Activated CD4-positive, alpha-beta memory T cell treated with anti-CD3 and anti-CD28 coated beads, Interleukin-2, amount 10 ng/mL, durations not matched to agents 7 days and 5 days (primary cell): ENCODE data around the gene CCNYL1. TPM values are rescaled to one million over a fixed set of nuclear protein-coding genes. Genes with fewer than 3 reads are reported as not detected.

Source experiments
- CTCF ChIA-PET: fragments of 350-600 bp; sonication (Branson Sonifier 250); formaldehyde crosslinking; loops from one replicate; lab custom pipeline; 2021; ENCODE audit warnings: antibody characterized with exemption, inconsistent platforms; lab: Charles Lee
- POLR2A ChIA-PET: fragments of 350-600 bp; sonication (Branson Sonifier 250); formaldehyde crosslinking; loops from one replicate; lab custom pipeline; 2021; ENCODE audit warnings: antibody characterized with exemption; lab: Charles Lee
- DNase-seq: peaks from one replicate; pipeline ENCODE4 v3.0.0-alpha.2; 2020
- H3K27ac Mint-ChIP-seq: one replicate; pipeline ENCODE4 v1.8.0; 2021; ENCODE audit warnings: mild to moderate bottlenecking, mixed read lengths
- H3K27me3 Mint-ChIP-seq: one replicate; pipeline ENCODE4 v1.8.0; 2021; ENCODE audit warnings: mixed read lengths
- H3K36me3 Mint-ChIP-seq: one replicate; pipeline ENCODE4 v1.8.0; 2021; ENCODE audit warnings: low read depth, mixed read lengths
- H3K4me1 Mint-ChIP-seq: one replicate; pipeline ENCODE4 v1.8.0; 2021; ENCODE audit warnings: mixed read lengths
- H3K4me3 Mint-ChIP-seq: one replicate; pipeline ENCODE4 v1.8.0; 2021; ENCODE audit warnings: mild to moderate bottlenecking, mixed read lengths
- H3K9me3 Mint-ChIP-seq: one replicate; pipeline ENCODE4 v1.8.0; 2021; ENCODE audit warnings: mixed read lengths
- total RNA-seq, 2 experiments: library from RNA; stranded (reverse); gene quantifications; one replicate each; pipeline ENCODE4 v1.2.3, GENCODE V29; 2021

CCNYL1 gene
- total RNA-seq, 2 experiments from 2014 or later = 6.1 TPM

GRCh38 chr2:207775473-207775872 lies 64.0 kb downstream of the CCNYL1 start:
- no peaks in the 10 kb centered on the region for H3K36me3 Mint-ChIP-seq
- ChIA-PET CTCF (interaction anchor here (1.0 to 2.0 kb wide), 2 partner anchors 29 to 198 kb away, joined by 3 to 6 read pairs; no protein-coding TSS in a partner anchor), POLR2A (interaction anchor here (0.9 kb wide), 1 partner anchor 150 kb away, joined by 3 read pairs; the partner anchor contains the start of gene METTL21A)
- peaks cover 9% of the 10 kb centered on the region for H3K4me1 Mint-ChIP-seq
- H3K9me3 Mint-ChIP-seq = no peaks in the 10 kb centered on the region
- no peak for DNase-seq
- no peak overlapping the region for H3K27ac Mint-ChIP-seq
- no peak overlapping the region for H3K4me3 Mint-ChIP-seq
- peaks cover 31% of the 10 kb centered on the region for H3K27me3 Mint-ChIP-seq

DNA sequence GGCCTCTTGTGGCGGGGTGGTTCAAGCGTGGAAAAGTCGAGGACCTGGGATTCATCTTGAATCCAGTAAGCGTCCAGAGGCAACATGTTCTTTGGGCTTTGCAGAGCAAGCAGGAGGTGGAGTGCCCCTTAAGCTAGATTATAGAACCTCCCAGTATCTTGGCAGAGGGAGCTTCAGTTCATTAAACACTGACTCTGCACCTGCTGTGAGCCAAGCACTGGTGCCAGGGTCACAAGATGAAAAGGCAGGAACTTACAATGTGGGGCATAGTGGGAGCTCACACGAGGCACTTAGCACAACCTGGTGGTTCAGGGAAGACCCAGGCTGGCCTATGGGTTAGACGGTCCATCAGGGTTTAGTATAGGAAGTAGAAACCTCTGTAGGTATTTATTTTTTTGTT lies 65.7 kb downstream of the CCNYL1 start:
- Mint-ChIP-seq H3K27ac (no peak overlapping the region), H3K36me3 (no peaks in the 10 kb centered on the region), H3K9me3 (no peaks in the 10 kb centered on the region), H3K4me3 (no peak overlapping the region), H3K27me3 (peaks cover 23% of the 10 kb centered on the region), H3K4me1 (peaks cover 4% of the 10 kb centered on the region)
- no peak for DNase-seq
- POLR2A ChIA-PET = no interaction called here
- CTCF ChIA-PET = interaction anchor here (2.0 kb wide), 1 partner anchor 31 kb away, joined by 6 read pairs; no protein-coding TSS in a partner anchor

GRCh38 chr2:207778298-207778882 lies 67.0 kb downstream of the CCNYL1 start:
- Mint-ChIP-seq H3K4me3 (no peak overlapping the region), H3K9me3 (no peaks in the 10 kb centered on the region), H3K4me1 (peaks cover 4% of the 10 kb centered on the region), H3K36me3 (no peaks in the 10 kb centered on the region), H3K27ac (no peak overlapping the region), H3K27me3 (peaks cover 21% of the 10 kb centered on the region)
- POLR2A ChIA-PET = no interaction called here
- CTCF ChIA-PET = no interaction called here
- DNase-seq = no peak

- H3K4me1 Mint-ChIP-seq = peaks cover 4% of the 10 kb centered on the region
- no peak for DNase-seq
- POLR2A ChIA-PET = no interaction called here
- no peaks in the 10 kb centered on the region for H3K9me3 Mint-ChIP-seq
- H3K27me3 Mint-ChIP-seq = peaks cover 19% of the 10 kb centered on the region
- CTCF ChIA-PET = no interaction called here
- H3K4me3 Mint-ChIP-seq = no peak overlapping the region
- H3K27ac Mint-ChIP-seq = no peak overlapping the region
- no peaks in the 10 kb centered on the region for H3K36me3 Mint-ChIP-seq
These were observed 68.1 kb downstream of the CCNYL1 start for GRCh38 chr2:207779523-207779922.

DNA sequence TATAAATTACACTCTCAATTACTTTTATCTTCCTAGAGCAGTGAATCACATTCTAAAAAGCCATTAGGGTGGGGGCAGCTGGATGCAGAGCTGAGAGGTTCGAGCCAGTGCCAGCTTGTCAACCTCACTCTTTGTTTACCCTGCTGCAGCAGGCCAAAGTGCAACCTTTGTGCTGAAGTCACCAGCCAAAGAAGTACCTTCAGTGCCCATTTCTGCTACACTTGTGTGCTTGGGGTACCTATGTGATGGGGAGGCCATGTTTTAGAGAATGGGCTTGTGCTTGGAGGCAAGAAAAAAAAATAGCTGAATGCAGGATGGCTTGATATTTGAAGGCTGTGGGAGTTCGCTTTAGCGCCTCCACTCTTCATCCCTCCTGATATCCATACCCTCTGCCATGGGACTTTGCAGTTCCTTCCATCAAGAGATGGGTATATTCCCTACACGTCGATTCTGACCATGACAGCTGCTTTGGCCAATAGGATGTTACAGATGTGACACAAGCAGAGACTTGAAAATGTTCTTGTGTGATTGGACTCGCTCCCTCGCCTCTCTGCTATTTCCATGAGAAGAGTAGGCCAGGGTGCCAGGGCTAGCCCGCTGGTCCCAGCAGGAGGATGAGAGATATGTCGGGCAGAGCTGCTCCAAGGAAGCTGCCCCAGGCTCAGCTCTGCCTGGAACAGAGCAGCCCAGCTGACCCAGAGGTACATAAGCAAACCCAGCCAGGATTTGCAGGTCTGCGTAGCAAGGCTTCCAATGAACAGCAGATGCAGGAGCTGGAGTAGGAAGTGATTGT lies 71.0 kb downstream of the CCNYL1 start:
- ChIA-PET CTCF (no interaction called here), POLR2A (no interaction called here)
- H3K9me3 Mint-ChIP-seq = no peaks in the 10 kb centered on the region
- no peak for DNase-seq
- H3K36me3 Mint-ChIP-seq = no peaks in the 10 kb centered on the region
- H3K4me1 Mint-ChIP-seq = no peaks in the 10 kb centered on the region
- H3K27me3 Mint-ChIP-seq = peaks cover 23% of the 10 kb centered on the region
- H3K27ac Mint-ChIP-seq = no peak overlapping the region
- H3K4me3 Mint-ChIP-seq = no peak overlapping the region

DNA sequence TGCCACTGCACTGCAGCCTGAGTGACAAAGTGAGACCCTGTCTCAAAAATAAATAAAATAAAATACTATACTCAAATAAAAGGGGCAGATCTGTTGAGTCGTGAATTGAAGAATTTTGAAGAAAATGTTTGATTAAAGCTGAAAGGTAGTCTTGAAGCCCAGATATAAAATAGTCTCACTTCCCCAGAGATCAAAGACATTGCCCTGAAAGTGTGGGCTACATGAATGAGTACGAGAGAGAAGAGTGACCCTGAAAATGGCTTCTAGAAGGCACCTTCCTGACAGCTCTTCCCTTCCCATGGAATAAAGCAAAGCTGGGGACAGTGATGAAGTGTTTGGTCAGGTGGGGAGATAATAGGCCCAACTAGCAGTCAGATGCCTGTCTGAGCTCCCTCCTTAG lies 72.1 kb downstream of the CCNYL1 start:
- Mint-ChIP-seq H3K4me3 (no peak overlapping the region), H3K4me1 (no peaks in the 10 kb centered on the region), H3K27ac (no peak overlapping the region), H3K36me3 (no peaks in the 10 kb centered on the region), H3K9me3 (no peaks in the 10 kb centered on the region), H3K27me3 (peaks cover 26% of the 10 kb centered on the region)
- ChIA-PET CTCF (interaction anchor here (0.7 kb wide), 1 partner anchor 15 kb away, joined by 3 read pairs; no protein-coding TSS in a partner anchor), POLR2A (no interaction called here)
- no peak for DNase-seq

DNA sequence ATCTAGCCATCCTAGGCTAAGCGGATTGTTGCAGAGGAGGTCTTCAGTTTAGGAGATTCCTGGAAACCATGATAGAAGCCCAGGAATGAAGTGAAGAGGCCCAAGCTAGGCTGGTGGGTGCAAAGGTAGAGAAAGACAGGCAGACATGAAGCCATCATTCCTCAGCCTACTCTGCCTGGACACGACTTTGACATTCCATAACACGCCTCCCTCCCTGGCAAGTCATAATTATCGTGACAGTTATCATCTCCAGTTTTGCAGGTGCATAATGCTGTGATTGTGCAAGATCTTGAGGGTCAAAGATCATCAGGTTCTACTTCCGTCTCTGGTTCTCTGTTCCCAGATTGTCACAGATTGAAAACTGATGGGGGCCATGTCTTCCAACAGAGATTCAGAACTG lies 73.5 kb downstream of the CCNYL1 start:
- no peak for DNase-seq
- H3K4me3 Mint-ChIP-seq = no peak overlapping the region
- H3K4me1 Mint-ChIP-seq = no peaks in the 10 kb centered on the region
- H3K9me3 Mint-ChIP-seq = no peaks in the 10 kb centered on the region
- peaks cover 20% of the 10 kb centered on the region for H3K27me3 Mint-ChIP-seq
- no peak overlapping the region for H3K27ac Mint-ChIP-seq
- CTCF ChIA-PET = no interaction called here
- H3K36me3 Mint-ChIP-seq = no peaks in the 10 kb centered on the region
- POLR2A ChIA-PET = no interaction called here

DNA sequence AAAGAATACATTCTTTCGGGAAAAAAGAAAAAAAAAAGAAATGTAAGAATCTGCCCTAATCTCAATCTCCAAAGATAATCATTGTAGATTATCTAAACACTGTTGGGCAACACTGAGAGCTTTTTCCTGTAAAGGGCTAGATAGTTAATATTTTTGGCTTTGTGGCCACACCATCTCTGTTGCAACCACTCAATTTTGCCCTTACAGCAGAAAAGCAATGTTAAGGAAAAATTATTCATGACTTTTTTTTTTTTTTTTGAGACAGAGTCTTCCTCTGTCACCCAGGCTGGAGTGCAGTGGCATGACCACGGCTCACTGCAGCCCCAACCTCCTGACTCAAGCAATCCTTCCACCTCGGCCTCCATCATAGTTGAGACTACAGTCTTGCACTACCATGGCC lies 75.6 kb downstream of the CCNYL1 start:
- Mint-ChIP-seq H3K27ac (no peak overlapping the region), H3K4me3 (no peak overlapping the region), H3K36me3 (no peaks in the 10 kb centered on the region), H3K4me1 (no peaks in the 10 kb centered on the region), H3K9me3 (no peaks in the 10 kb centered on the region), H3K27me3 (peaks cover 18% of the 10 kb centered on the region)
- no peak for DNase-seq
- CTCF ChIA-PET = no interaction called here
- POLR2A ChIA-PET = no interaction called here

DNA sequence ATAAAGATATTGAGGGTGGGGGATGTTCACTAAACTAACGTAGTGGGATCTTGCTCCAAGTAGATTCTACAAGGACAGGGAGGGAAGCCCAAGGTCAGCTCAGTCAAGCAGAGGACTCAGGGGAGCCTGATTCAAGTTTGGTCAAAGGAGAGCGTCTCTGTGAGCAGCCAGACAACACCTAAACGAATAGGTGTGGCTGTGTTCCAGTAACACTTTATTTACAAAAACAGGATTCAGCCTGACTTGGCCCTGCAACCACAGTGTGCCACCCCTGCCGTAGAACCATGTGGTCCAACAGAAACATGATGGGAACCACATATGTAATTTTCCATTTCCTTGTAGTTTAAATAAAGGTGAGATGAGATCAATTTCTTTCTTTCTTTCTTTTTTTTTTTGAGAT lies 76.4 kb downstream of the CCNYL1 start:
- Mint-ChIP-seq H3K27ac (no peak overlapping the region), H3K4me1 (no peaks in the 10 kb centered on the region), H3K27me3 (peaks cover 16% of the 10 kb centered on the region), H3K4me3 (no peak overlapping the region), H3K36me3 (no peaks in the 10 kb centered on the region), H3K9me3 (no peaks in the 10 kb centered on the region)
- DNase-seq = no peak
- CTCF ChIA-PET = no interaction called here
- POLR2A ChIA-PET = no interaction called here

DNA sequence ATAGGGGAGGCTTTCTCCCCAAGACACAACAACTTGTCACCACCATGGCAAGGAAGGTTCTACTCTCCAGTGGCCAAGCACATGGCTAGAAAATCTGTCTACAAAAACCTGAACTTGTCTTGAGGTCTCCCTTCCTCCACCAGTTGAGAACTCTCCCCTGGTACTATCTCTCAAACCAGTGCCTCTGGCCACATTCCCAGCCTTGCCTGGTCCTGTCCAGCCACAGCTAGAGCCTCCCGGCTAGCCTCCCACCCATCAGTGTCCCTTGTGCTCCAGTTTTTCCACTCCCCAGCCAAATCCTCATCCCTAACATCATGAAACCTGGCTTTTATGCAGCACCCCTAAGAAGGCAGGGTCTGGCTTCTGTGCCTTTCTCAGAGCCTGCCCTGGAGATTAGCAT lies 79.5 kb downstream of the CCNYL1 start:
- Mint-ChIP-seq H3K4me1 (no peaks in the 10 kb centered on the region), H3K36me3 (no peaks in the 10 kb centered on the region), H3K4me3 (no peak overlapping the region), H3K27me3 (peaks cover 14% of the 10 kb centered on the region), H3K9me3 (no peaks in the 10 kb centered on the region), H3K27ac (no peak overlapping the region)
- CTCF ChIA-PET = no interaction called here
- no peak for DNase-seq
- POLR2A ChIA-PET = no interaction called here

DNA sequence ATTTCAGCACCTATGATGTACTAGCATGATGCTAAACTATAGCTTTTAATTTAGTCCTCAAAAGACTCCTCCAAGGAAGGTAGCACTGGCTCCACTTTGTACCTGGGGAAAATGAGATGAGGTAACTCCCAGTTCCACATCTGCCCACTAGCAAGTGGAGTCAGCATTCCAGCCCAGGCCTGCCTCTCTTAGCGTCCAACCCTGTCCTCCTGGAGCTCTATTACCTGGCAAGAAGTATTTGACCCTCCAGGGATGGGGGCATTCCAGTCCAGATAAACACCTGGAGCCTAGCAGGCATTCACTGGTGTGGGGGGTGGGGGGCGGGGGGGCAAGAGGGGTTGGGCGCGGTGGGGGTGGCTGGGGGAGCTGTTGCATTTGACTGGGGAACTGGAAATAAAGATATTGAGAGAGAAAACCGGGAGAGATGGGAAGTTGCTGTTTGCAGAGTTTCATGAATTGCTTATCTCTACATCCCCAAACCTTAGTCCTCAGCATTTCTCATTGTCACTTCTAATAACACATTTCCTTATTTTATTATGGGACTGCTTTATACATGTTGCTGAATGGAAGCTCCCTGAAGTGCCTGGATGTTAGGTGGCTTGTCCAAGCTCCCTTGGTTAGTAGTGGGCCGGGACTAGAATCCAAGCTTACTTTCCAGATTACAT lies 80.3 kb downstream of the CCNYL1 start:
- POLR2A ChIA-PET = no interaction called here
- Mint-ChIP-seq H3K36me3 (no peaks in the 10 kb centered on the region), H3K27ac (no peak overlapping the region), H3K9me3 (no peaks in the 10 kb centered on the region), H3K4me3 (no peak overlapping the region), H3K27me3 (peaks cover 13% of the 10 kb centered on the region), H3K4me1 (no peaks in the 10 kb centered on the region)
- CTCF ChIA-PET = no interaction called here
- DNase-seq = no peak

GRCh38 chr2:207792244-207792785 lies 80.9 kb downstream of the CCNYL1 start:
- ChIA-PET POLR2A (no interaction called here), CTCF (interaction anchor here (0.7 kb wide), 1 partner anchor 1037 kb away, joined by 7 read pairs; no protein-coding TSS in a partner anchor)
- Mint-ChIP-seq H3K36me3 (no peaks in the 10 kb centered on the region), H3K4me3 (no peak overlapping the region), H3K9me3 (no peaks in the 10 kb centered on the region), H3K27ac (no peak overlapping the region), H3K4me1 (no peaks in the 10 kb centered on the region), H3K27me3 (peaks cover 12% of the 10 kb centered on the region)
- DNase-seq = no peak
